Measurements from ENCODE around the gene LDAH.

Gene LDAH

GRCh38 chr2:20661421-20662307 lies 161.2 kb downstream of the LDAH start:
- no peak overlapping the region for H3K27ac Mint-ChIP-seq
- no peaks in the 10 kb centered on the region for H3K9me3 Mint-ChIP-seq
- H3K4me3 Mint-ChIP-seq = no peak overlapping the region
- H3K27me3 Mint-ChIP-seq (ENCODE audit: low read depth) = peaks cover 70% of the 10 kb centered on the region
- H3K4me1 Mint-ChIP-seq (ENCODE audit: low read depth) = peaks cover 3% of the 10 kb centered on the region
- H3K36me3 Mint-ChIP-seq (ENCODE audit: low read depth) = no peaks in the 10 kb centered on the region
- peak; percentile 57 for DNase-seq (ENCODE audit: low spot score)

GRCh38 chr2:20660506-20661420 lies 162.1 kb downstream of the LDAH start:
- no peak for DNase-seq (ENCODE audit: low spot score)
- no peak overlapping the region for H3K4me3 Mint-ChIP-seq
- H3K36me3 Mint-ChIP-seq (ENCODE audit: low read depth) = no peaks in the 10 kb centered on the region
- H3K4me1 Mint-ChIP-seq (ENCODE audit: low read depth) = no peaks in the 10 kb centered on the region
- no peak overlapping the region for H3K27ac Mint-ChIP-seq
- no peaks in the 10 kb centered on the region for H3K9me3 Mint-ChIP-seq
- peaks cover 69% of the 10 kb centered on the region for H3K27me3 Mint-ChIP-seq (ENCODE audit: low read depth)

DNA sequence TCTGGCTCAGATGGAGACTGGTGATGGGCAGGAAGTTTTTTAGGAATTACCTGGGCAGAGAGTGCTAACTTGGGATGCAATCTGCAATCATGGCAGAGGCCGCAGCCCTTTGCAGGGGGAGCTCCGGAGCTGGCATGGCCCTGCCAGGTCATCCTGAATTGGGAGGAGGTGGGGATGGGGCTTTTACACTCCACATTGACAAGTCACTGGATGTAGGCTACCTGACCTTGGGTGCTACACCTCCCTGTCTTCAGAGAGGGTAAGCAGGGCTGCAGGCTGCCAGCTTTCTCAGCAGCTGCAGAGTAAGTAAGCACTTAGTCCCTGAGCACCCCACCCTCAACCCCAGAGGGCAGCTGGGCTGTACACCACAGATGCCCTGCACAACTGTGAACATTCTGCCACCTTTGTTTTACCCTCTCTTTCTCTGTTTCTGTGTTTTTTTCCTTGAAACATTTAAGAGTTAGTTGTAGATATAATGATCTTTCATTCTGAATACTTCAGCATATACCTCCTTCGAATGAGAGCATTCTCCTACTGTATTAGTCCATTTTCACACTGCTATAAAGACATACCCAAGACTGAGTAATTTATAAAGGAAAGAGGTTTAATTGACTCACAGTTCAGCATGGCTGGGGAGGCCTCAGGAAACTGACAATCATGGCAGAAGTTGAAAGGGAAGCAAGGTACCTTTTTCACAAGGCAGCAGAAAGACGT lies 165.2 kb downstream of the LDAH start:
- DNase-seq (ENCODE audit: low spot score) = no peak
- Mint-ChIP-seq H3K9me3 (no peaks in the 10 kb centered on the region), H3K27ac (no peak overlapping the region), H3K36me3 (ENCODE audit: low read depth) (no peaks in the 10 kb centered on the region), H3K4me3 (no peak overlapping the region), H3K27me3 (ENCODE audit: low read depth) (peaks cover 50% of the 10 kb centered on the region), H3K4me1 (ENCODE audit: low read depth) (peaks cover 2% of the 10 kb centered on the region)

DNA sequence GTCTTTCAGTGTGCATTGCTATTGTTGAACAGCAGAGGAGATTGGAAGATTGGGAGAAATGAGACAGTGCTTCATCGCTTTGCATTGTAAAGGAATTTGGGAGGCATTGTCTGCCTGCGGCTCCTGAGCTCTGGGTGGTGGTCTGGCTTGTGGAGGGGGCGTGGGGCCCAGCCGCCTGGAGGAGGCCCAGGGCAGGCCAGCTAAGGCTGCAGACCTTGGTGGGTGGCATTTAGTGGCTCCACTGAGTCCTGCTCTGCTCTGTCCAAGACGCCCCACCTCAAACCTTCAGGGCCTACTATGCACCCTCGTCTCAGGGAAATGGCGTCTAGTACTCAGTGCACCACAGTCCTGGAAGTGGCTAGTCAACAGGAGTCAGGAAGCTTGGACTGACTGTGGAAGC lies 166.3 kb downstream of the LDAH start:
- H3K9me3 Mint-ChIP-seq = no peaks in the 10 kb centered on the region
- H3K27ac Mint-ChIP-seq = no peak overlapping the region
- peaks cover 44% of the 10 kb centered on the region for H3K27me3 Mint-ChIP-seq (ENCODE audit: low read depth)
- H3K36me3 Mint-ChIP-seq (ENCODE audit: low read depth) = no peaks in the 10 kb centered on the region
- H3K4me1 Mint-ChIP-seq (ENCODE audit: low read depth) = peaks cover 8% of the 10 kb centered on the region
- H3K4me3 Mint-ChIP-seq = no peak overlapping the region
- no peak for DNase-seq (ENCODE audit: low spot score)

DNA sequence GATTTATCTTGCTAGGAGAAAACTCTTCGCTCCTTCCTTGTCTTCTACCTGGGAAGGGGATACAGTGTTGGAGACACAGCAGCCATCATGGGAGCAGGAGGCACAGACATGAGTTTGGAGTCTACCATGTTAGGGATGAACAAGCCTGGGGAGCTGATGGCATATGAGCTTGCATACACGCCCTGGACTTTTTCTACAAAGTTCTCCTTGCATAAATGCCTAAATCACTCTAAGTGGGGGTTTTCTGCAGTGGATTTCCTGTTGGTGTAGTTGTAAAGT lies 168.4 kb downstream of the LDAH start:
- no peaks in the 10 kb centered on the region for H3K36me3 Mint-ChIP-seq (ENCODE audit: low read depth)

DNA sequence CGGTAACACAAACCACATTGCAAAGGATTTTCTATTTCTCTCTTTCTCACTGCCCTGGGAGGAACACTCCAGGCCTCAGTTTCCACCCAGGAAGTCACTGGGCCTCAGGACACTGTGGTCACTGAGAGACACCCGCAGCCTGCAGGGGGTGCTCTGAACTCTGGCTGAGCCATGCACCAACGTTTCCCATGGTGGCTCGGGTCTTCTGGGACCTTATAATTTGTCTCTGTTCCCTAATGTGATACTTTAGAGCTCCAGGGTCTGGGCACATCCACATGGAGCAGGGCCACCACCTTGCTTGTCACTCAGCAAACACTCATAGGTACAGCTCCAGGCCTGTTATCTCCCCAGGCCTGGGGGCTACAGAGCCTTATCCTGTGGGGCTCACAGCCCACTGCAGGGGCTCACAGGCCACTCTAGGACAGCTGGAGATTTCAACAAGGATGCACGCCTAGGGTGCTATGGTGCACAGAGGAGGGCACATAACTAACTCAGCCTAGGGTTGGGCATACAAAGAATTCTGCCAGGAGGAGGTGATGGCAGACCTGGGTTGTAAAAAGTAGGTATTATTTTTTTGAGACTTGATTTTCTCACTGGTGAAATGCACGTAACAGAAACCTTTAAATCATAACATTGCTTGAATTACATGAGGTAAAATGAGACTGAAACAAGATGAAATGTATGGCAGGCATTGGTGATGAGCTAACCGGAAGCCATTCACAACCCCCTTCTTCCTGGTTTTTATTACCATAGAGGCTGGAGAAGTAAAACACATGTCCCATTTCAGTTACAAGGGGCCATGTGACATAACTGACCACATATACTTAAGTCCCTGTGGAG lies 169.0 kb downstream of the LDAH start:
- Mint-ChIP-seq H3K27ac (no peak overlapping the region), H3K9me3 (no peaks in the 10 kb centered on the region), H3K36me3 (ENCODE audit: low read depth) (no peaks in the 10 kb centered on the region), H3K4me3 (no peak overlapping the region), H3K27me3 (ENCODE audit: low read depth) (peaks cover 24% of the 10 kb centered on the region), H3K4me1 (ENCODE audit: low read depth) (peaks cover 26% of the 10 kb centered on the region)
- no peak for DNase-seq (ENCODE audit: low spot score)

More for the DNA sequence above, 168.4 kb downstream of the LDAH start:
- no peak for DNase-seq (ENCODE audit: low spot score)
- H3K27me3 Mint-ChIP-seq (ENCODE audit: low read depth) = peaks cover 28% of the 10 kb centered on the region
- peaks cover 21% of the 10 kb centered on the region for H3K4me1 Mint-ChIP-seq (ENCODE audit: low read depth)
- no peak overlapping the region for H3K4me3 Mint-ChIP-seq
- H3K9me3 Mint-ChIP-seq = no peaks in the 10 kb centered on the region
- no peak overlapping the region for H3K27ac Mint-ChIP-seq

DNA sequence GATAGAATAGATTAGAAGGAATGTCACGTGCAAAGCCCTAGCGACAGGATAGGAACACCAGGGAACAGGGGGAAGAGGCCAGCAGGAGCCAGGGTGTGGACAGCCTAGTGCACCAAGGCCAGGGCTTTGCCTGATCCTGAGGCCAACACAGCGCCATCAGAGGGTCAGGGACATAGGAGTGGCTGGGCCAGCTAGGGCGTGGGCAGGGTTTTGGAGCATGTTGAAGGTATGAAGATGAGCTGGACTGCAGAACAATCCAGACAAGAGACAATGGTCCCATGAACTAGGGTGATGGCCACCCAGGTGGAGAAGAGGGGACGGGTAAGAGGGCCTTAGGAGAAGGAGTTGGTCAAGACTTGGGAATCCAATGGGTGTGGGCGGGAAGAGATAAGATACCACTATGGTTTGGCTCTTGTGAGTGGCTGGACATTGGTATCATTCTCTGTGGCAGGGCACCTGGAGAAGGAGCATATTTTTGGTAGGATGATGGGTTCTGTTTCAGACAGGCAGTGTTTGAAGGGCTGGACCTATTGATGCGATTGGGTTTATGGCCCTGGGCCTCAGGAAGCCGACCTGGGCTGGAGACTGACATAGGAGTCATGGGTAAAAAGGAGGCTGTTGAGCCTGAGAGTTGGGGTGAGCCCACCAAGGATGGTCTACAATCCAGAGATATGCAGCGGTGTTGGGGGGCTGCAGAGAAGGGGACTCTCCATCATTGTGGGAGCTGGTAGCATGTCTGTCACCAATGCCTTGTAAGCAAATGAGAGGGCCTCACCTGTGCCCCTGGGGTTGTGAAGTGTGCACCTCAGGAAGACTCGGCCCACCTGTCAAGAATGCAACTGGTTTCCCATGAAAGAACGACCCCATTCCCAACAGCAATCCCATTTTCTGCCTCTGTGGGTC lies 170.0 kb downstream of the LDAH start:
- peaks cover 19% of the 10 kb centered on the region for H3K27me3 Mint-ChIP-seq (ENCODE audit: low read depth)
- no peaks in the 10 kb centered on the region for H3K9me3 Mint-ChIP-seq
- H3K4me3 Mint-ChIP-seq = no peak overlapping the region
- DNase-seq (ENCODE audit: low spot score) = no peak
- H3K4me1 Mint-ChIP-seq (ENCODE audit: low read depth) = peaks cover 30% of the 10 kb centered on the region
- H3K36me3 Mint-ChIP-seq (ENCODE audit: low read depth) = no peaks in the 10 kb centered on the region
- H3K27ac Mint-ChIP-seq = no peak overlapping the region

GRCh38 chr2:20652141-20652540 lies 170.8 kb downstream of the LDAH start:
- no peak overlapping the region for H3K4me3 Mint-ChIP-seq
- H3K4me1 Mint-ChIP-seq (ENCODE audit: low read depth) = peaks cover 30% of the 10 kb centered on the region
- DNase-seq (ENCODE audit: low spot score) = no peak
- peaks cover 16% of the 10 kb centered on the region for H3K27me3 Mint-ChIP-seq (ENCODE audit: low read depth)
- no peak overlapping the region for H3K27ac Mint-ChIP-seq
- H3K36me3 Mint-ChIP-seq (ENCODE audit: low read depth) = no peaks in the 10 kb centered on the region
- H3K9me3 Mint-ChIP-seq = no peaks in the 10 kb centered on the region

- Mint-ChIP-seq H3K27me3 (ENCODE audit: low read depth) (peaks cover 15% of the 10 kb centered on the region), H3K9me3 (no peaks in the 10 kb centered on the region), H3K4me1 (ENCODE audit: low read depth) (peaks cover 30% of the 10 kb centered on the region), H3K4me3 (peak overlapping the region; percentile 85), H3K36me3 (ENCODE audit: low read depth) (no peaks in the 10 kb centered on the region), H3K27ac (peak overlapping the region; percentile 95)
- no peak for DNase-seq (ENCODE audit: low spot score)
Measured at GRCh38 chr2:20651731-20652099, 171.2 kb downstream of the LDAH start.

DNA sequence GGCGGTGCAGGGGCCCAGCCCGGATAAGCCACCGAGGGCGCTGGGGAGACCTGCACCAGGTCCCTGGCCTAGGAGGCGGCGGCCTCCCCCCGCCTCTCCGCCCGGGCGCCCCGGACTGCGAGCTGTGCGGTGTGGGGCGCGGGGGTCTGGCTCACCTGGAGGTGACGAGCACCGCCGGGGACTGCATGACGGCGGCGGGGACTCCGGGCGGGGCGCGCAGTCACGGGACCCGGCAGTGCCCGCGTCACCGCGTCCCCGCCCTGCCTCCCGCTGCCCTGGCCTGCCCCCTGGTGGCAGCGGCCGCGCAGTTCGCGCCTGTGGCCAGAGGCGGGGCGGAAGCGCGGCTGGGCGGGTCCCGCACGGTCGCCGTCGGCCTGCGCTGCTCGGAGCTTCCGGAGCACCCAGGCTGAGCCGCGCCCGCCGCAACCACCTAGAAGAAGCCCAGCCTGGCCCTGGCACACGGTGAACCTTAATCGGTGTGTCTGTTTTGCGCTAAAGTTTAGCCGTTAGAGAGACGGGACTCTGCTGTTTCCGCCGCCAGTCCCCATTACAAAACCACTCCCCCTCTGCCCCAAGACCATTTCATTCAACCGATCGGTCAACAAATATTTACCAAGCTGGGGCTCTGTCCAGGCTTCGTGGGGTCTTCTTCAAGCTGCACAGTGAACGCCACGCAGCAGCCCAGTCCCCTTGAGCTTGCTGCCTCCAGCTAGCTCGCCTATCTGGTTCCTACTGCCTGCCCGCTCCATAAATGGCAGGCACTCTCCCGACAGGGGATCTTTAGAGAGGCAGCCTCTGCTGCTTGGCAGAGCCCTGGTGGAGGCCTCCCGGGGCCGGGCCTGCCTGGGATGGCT lies 171.8 kb downstream of the LDAH start, which contains the start of gene HS1BP3:
Gene HS1BP3, minus strand, starts transcription at position 222 of the 854 bp plus-strand sequence. Its CDS starts 35 bp downstream, at position 187.
- no peaks in the 10 kb centered on the region for H3K36me3 Mint-ChIP-seq (ENCODE audit: low read depth)
- H3K4me3 Mint-ChIP-seq = peak within 1 kb of the TSS; percentile 94
- H3K27me3 Mint-ChIP-seq (ENCODE audit: low read depth) = peaks cover 12% of the 10 kb centered on the region
- H3K27ac Mint-ChIP-seq = peak within 1 kb of the TSS; percentile 95
- peaks cover 30% of the 10 kb centered on the region for H3K4me1 Mint-ChIP-seq (ENCODE audit: low read depth)
- H3K9me3 Mint-ChIP-seq = no peaks in the 10 kb centered on the region
- DNase-seq (ENCODE audit: low spot score) = peak; percentile 91

DNA sequence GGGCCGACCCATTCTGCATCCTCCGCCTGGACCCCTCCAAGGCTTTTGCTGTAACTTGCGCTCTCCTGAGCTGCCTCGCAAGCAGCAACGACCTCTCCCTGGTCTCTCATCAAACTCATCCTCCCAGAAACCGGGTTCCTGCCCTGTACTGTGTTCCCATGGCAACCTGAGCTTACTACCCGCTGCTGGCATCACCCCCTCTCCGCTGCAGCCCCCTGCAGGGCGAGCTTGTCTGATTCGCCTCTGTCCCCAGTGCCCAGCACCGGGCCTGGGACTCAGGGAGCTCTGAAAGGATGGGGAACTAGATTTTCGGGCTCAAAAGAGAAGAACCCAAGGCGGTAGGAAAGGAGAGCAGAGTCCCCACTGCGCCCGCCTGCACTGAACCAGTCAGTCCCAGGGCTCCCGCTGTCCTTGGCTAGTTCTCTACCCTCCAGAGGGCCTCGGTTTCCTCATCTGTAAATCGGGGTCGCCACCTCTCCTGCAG lies 172.5 kb downstream of the LDAH start:
- DNase-seq (ENCODE audit: low spot score) = no peak
- Mint-ChIP-seq H3K36me3 (ENCODE audit: low read depth) (no peaks in the 10 kb centered on the region), H3K27me3 (ENCODE audit: low read depth) (peaks cover 7% of the 10 kb centered on the region), H3K4me3 (peak overlapping the region; percentile 94), H3K27ac (peak overlapping the region; percentile 85), H3K9me3 (no peaks in the 10 kb centered on the region), H3K4me1 (ENCODE audit: low read depth) (peaks cover 30% of the 10 kb centered on the region)

GRCh38 chr2:20649976-20650375 lies 172.9 kb downstream of the LDAH start:
- peak overlapping the region; percentile 85 for H3K27ac Mint-ChIP-seq
- no peaks in the 10 kb centered on the region for H3K9me3 Mint-ChIP-seq
- H3K4me3 Mint-ChIP-seq = peak overlapping the region; percentile 94
- H3K27me3 Mint-ChIP-seq (ENCODE audit: low read depth) = peaks cover 4% of the 10 kb centered on the region
- DNase-seq (ENCODE audit: low spot score) = no peak
- H3K4me1 Mint-ChIP-seq (ENCODE audit: low read depth) = peaks cover 30% of the 10 kb centered on the region
- H3K36me3 Mint-ChIP-seq (ENCODE audit: low read depth) = no peaks in the 10 kb centered on the region

All from T-helper 2 cell treated with Interferon-gamma antibody and Interleukin-4, amounts not matched to agents 5 μg/mL and 100 μg/mL, for 36 hours (primary cell).